Neural progenitor cell (in vitro differentiated cells): ENCODE measurements around the gene ITGA6.

ENCODE experiments used
- EZH2 ChIP-seq: fragments of 200-600 bp; sonication (generic); IDR thresholded peaks from 2 replicates; pipeline ENCODE4 v1.6.1; 2017; ENCODE audit warnings: antibody characterized with exemption, mild to moderate bottlenecking, moderate library complexity
- EZH2phosphoT487 ChIP-seq: fragments of 200-600 bp; sonication (generic); IDR thresholded peaks from 2 replicates; pipeline ENCODE4 v1.6.1; 2017; ENCODE audit warnings: antibody characterized with exemption
- TF ChIP-seq, protein P1 (sequence below): fragments of 200-600 bp; sonication (generic); IDR thresholded peaks from 2 replicates; pipeline ENCODE4 v1.5.1; 2017; ENCODE audit warnings: antibody characterized with exemption, mild to moderate bottlenecking

DNA sequence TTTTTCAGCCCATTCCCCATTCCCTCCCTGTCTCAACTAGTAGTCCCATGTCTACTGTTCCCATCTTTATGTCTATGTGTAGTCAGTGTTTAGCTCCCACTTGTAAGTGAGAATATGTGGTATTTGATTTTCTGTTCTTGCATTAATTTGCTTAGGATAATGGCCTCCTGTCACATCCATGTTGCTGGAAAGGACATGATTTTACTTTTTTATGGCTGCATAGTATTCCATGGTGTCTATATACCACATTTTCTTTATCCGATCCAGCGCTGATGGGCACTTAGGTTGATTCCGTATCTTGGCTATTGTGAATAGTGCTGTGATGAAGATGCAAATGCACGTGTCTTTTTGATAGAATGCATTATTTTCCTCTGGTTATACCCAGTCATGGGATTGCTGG, 21.7 kb upstream of the ITGA6 start:
- TF ChIP-seq, protein P1, sequence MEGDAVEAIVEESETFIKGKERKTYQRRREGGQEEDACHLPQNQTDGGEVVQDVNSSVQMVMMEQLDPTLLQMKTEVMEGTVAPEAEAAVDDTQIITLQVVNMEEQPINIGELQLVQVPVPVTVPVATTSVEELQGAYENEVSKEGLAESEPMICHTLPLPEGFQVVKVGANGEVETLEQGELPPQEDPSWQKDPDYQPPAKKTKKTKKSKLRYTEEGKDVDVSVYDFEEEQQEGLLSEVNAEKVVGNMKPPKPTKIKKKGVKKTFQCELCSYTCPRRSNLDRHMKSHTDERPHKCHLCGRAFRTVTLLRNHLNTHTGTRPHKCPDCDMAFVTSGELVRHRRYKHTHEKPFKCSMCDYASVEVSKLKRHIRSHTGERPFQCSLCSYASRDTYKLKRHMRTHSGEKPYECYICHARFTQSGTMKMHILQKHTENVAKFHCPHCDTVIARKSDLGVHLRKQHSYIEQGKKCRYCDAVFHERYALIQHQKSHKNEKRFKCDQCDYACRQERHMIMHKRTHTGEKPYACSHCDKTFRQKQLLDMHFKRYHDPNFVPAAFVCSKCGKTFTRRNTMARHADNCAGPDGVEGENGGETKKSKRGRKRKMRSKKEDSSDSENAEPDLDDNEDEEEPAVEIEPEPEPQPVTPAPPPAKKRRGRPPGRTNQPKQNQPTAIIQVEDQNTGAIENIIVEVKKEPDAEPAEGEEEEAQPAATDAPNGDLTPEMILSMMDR = no peak
- TF ChIP-seq EZH2 (no peak), EZH2phosphoT487 (no peak)
